Mucosa of stomach (tissue), 1 donor: ENCODE data around the gene HIRA.

Experiments
- H3K27me3 ChIP-seq: one replicate; pipeline ENCODE4 v1.7.0; 2013; ENCODE audit warnings: mild to moderate bottlenecking, low read length; ENCODE audit not compliant: control insufficient read depth, insufficient read depth
- H3K36me3 ChIP-seq: one replicate; pipeline ENCODE4 v1.7.0; 2013; ENCODE audit warnings: low read length; ENCODE audit not compliant: control insufficient read depth, insufficient read depth
- H3K4me1 ChIP-seq: one replicate; pipeline ENCODE4 v1.7.0; 2013; ENCODE audit warnings: mild to moderate bottlenecking, low read length; ENCODE audit not compliant: control insufficient read depth, insufficient read depth
- H3K4me3 ChIP-seq: one replicate; pipeline ENCODE4 v1.7.0; 2013; ENCODE audit warnings: low read length
- H3K9ac ChIP-seq: one replicate; pipeline ENCODE4 v1.7.0; 2013; ENCODE audit warnings: mild to moderate bottlenecking, low read length, moderate library complexity
- H3K9me3 ChIP-seq: one replicate; pipeline ENCODE4 v1.7.0; 2013; ENCODE audit warnings: mild to moderate bottlenecking, low read length, moderate library complexity; ENCODE audit not compliant: control insufficient read depth
- donor health status: Pancreatic carcinoma.

The HIRA gene

GRCh38 chr22:19398206-19398605 lies 33.3 kb downstream of the HIRA start:
- Histone ChIP-seq H3K4me1 (no peaks in the 10 kb centered on the region), H3K9me3 (no peaks in the 10 kb centered on the region), H3K36me3 (peaks cover 8% of the 10 kb centered on the region), H3K9ac (no peak overlapping the region), H3K4me3 (no peak overlapping the region), H3K27me3 (no peaks in the 10 kb centered on the region)

- Histone ChIP-seq H3K4me1 (no peaks in the 10 kb centered on the region), H3K27me3 (no peaks in the 10 kb centered on the region), H3K36me3 (peaks cover 8% of the 10 kb centered on the region), H3K9me3 (no peaks in the 10 kb centered on the region), H3K9ac (no peak overlapping the region), H3K4me3 (no peak overlapping the region)
Measured at GRCh38 chr22:19397734-19398104, 33.8 kb downstream of the HIRA start.

GRCh38 chr22:19396934-19397733 lies 34.4 kb downstream of the HIRA start:
- H3K4me3 ChIP-seq, result no peak overlapping the region
- peaks cover 8% of the 10 kb centered on the region for H3K36me3 ChIP-seq
- H3K4me1 ChIP-seq, result no peaks in the 10 kb centered on the region

GRCh38 chr22:19396561-19396933 lies 35.0 kb downstream of the HIRA start:
- no peaks in the 10 kb centered on the region for H3K4me1 ChIP-seq
- H3K9me3 ChIP-seq, result no peaks in the 10 kb centered on the region
- H3K9ac ChIP-seq, result no peak overlapping the region
- H3K27me3 ChIP-seq, result no peaks in the 10 kb centered on the region
- H3K4me3 ChIP-seq, result no peak overlapping the region
- peaks cover 8% of the 10 kb centered on the region for H3K36me3 ChIP-seq

More at GRCh38 chr22:19396934-19397733, 34.4 kb downstream of the HIRA start:
- Histone ChIP-seq H3K9ac (no peak overlapping the region), H3K9me3 (no peaks in the 10 kb centered on the region), H3K27me3 (no peaks in the 10 kb centered on the region)

GRCh38 chr22:19395276-19395675 lies 36.3 kb downstream of the HIRA start:
- Histone ChIP-seq H3K36me3 (peaks cover 8% of the 10 kb centered on the region), H3K4me1 (no peaks in the 10 kb centered on the region), H3K9ac (no peak overlapping the region), H3K4me3 (no peak overlapping the region), H3K27me3 (no peaks in the 10 kb centered on the region), H3K9me3 (no peaks in the 10 kb centered on the region)

- Histone ChIP-seq H3K36me3 (peaks cover 9% of the 10 kb centered on the region), H3K4me3 (no peak overlapping the region), H3K4me1 (no peaks in the 10 kb centered on the region), H3K9ac (no peak overlapping the region), H3K27me3 (no peaks in the 10 kb centered on the region), H3K9me3 (no peaks in the 10 kb centered on the region)
Measured at GRCh38 chr22:19394274-19395050, 37.1 kb downstream of the HIRA start.

GRCh38 chr22:19393704-19394103 lies 37.8 kb downstream of the HIRA start:
- Histone ChIP-seq H3K9ac (no peak overlapping the region), H3K4me3 (no peak overlapping the region), H3K27me3 (no peaks in the 10 kb centered on the region), H3K9me3 (no peaks in the 10 kb centered on the region), H3K4me1 (no peaks in the 10 kb centered on the region), H3K36me3 (peaks cover 13% of the 10 kb centered on the region)

GRCh38 chr22:19387575-19387974 lies 44.0 kb downstream of the HIRA start:
- Histone ChIP-seq H3K4me3 (no peak overlapping the region), H3K9ac (no peak overlapping the region), H3K27me3 (no peaks in the 10 kb centered on the region), H3K9me3 (no peaks in the 10 kb centered on the region), H3K36me3 (peaks cover 29% of the 10 kb centered on the region), H3K4me1 (no peaks in the 10 kb centered on the region)

GRCh38 chr22:19387038-19387437 lies 44.5 kb downstream of the HIRA start:
- H3K4me1 ChIP-seq, result no peaks in the 10 kb centered on the region
- peaks cover 34% of the 10 kb centered on the region for H3K36me3 ChIP-seq

GRCh38 chr22:19386248-19386647 lies 45.3 kb downstream of the HIRA start:
- Histone ChIP-seq H3K9ac (no peak overlapping the region), H3K4me1 (no peaks in the 10 kb centered on the region), H3K27me3 (no peaks in the 10 kb centered on the region), H3K4me3 (no peak overlapping the region), H3K36me3 (peaks cover 34% of the 10 kb centered on the region), H3K9me3 (no peaks in the 10 kb centered on the region)

More at GRCh38 chr22:19387038-19387437, 44.5 kb downstream of the HIRA start:
- no peak overlapping the region for H3K9ac ChIP-seq
- H3K9me3 ChIP-seq, result no peaks in the 10 kb centered on the region
- H3K27me3 ChIP-seq, result no peaks in the 10 kb centered on the region
- H3K4me3 ChIP-seq, result no peak overlapping the region

- Histone ChIP-seq H3K27me3 (no peaks in the 10 kb centered on the region), H3K36me3 (peaks cover 34% of the 10 kb centered on the region), H3K9ac (no peak overlapping the region), H3K9me3 (no peaks in the 10 kb centered on the region), H3K4me1 (no peaks in the 10 kb centered on the region), H3K4me3 (no peak overlapping the region)
Measured at GRCh38 chr22:19385221-19385906, 46.2 kb downstream of the HIRA start.

GRCh38 chr22:19383292-19383691 lies 48.2 kb downstream of the HIRA start:
- peaks cover 29% of the 10 kb centered on the region for H3K36me3 ChIP-seq
- no peak overlapping the region for H3K4me3 ChIP-seq
- H3K9me3 ChIP-seq, result no peaks in the 10 kb centered on the region
- H3K4me1 ChIP-seq, result no peaks in the 10 kb centered on the region
- no peak overlapping the region for H3K9ac ChIP-seq
- no peaks in the 10 kb centered on the region for H3K27me3 ChIP-seq
